ENCODE results near the gene MIA2.

MIA2 gene

DNA sequence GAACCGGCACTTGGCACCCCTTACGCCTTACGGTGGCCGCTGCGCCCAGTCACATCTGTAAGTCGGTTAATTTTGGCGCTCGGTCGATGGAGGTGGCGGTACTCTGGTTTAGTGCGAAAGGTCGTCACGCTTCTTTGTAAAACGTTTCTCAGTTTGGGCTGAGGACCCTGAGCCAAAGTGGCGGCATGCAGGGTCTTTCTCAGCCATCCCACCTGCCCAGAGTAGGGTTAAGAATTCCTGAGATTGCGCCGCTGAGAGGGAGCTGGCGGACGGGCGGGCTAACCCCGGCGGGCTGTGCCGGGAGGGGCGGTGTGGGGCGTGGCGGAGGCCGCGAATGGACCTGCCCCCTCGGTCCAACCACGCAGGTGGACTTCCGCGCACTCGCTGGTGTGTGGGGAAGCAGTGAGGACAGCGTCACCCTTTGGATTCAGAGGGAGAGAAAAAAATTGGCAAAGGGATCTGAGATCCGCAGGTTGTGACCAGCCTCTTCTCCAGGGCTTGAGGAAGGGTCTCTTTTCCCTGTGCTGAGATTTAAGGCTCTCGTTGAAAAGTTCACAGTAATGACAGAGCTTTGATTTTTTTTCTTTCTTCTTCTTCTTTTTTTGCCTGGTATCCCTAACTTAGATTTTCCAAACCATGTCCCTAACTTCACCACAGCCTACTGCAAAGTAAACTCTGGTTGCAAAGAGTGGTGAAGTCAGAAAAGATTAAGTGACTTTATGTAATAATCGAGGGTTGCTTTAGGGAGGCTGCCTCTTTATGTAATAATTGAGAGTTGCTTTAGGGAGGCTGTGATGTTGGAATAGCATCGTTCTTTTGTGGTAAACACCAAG, 199.1 kb downstream of the MIA2 start:
- peak overlapping the region; percentile 97 for H3K27ac ChIP-seq
- peak; percentile 66 for TF ChIP-seq CTCF (IDR thresholded peaks at IDR 0.05)
- no peak for TF ChIP-seq ZFX (IDR thresholded peaks at IDR 0.05; ENCODE audit: borderline replicate concordance)

DNA sequence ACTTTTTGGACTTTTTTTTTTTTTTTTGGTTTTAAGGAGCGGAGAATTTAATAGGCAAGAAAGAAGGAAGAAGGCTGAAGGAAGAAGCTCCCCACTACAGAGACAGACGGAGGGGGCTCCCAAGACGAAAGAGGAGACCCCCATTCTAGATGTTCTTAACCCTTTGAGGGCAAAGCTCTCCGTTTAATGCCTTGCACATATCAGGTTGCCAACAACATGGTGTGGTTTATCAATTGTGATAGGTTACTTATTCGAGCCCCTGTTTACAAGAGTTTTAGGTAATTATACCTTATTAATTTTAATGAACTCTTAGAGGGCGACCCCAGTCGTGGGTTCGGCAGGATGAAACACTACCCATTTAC, 199.7 kb downstream of the MIA2 start:
- H3K27ac ChIP-seq = peak overlapping the region; percentile 97
- TF ChIP-seq CTCF (IDR thresholded peaks at IDR 0.05) (no peak), ZFX (IDR thresholded peaks at IDR 0.05; ENCODE audit: borderline replicate concordance) (no peak)

DNA sequence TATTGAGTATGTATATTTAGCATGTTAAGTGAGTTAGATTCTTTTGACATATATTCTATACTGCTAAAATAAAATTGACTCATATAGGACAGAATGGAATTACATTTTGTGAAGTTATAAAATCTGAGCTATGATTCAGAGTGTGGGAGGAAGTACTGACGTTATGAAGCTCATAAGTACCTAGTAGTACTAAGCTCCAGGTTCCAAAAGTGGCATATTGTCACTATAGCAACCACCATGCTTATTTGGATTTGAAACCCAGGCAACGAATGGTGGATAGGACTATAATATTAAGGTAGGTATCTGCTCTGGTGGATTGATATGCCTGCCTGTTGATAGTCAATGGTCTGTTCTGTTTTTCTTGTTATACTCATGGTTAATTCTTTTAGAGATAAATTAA, 200.7 kb downstream of the MIA2 start:
- H3K27ac ChIP-seq = no peak overlapping the region
- no peak for TF ChIP-seq CTCF (IDR thresholded peaks at IDR 0.05)
- TF ChIP-seq ZFX (IDR thresholded peaks at IDR 0.05; ENCODE audit: borderline replicate concordance) = no peak

DNA sequence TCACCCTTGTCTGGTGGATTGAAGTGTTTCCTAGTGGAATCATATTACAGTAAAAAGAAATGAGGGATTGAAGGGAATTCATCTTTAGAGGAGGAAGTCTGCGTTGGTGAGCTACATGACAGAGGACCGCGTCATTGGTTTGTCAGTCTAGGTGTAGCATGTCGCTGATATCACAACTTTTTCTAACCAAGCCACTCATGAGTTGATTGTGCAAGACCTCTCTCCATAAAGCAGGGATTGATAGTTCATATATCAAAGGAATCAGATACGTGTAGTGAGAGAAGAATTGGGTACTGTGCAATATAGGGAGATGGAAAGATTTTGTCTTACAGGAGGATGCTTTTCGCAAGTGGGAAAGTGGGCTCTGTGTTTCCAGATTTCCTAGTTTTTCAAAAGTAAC, 201.5 kb downstream of the MIA2 start:
- no peak overlapping the region for H3K27ac ChIP-seq
- no peak for TF ChIP-seq ZFX (IDR thresholded peaks at IDR 0.05; ENCODE audit: borderline replicate concordance)
- no peak for TF ChIP-seq CTCF (IDR thresholded peaks at IDR 0.05)

All from 22Rv1 (cell line).